ENCODE measurements around the gene DRC1.

- TF ChIP-seq CTCF (IDR thresholded peaks at IDR 0.05) (no peak), ZNF302 (CRISPR knock-in tag; IDR thresholded peaks at IDR 0.05) (no peak)
Observed at GRCh38 chr2:26460613-26461031, 58.9 kb downstream of the DRC1 start.
